HepG2 (cell line): ENCODE measurements around the gene KDM5A.

Experiments used
- NR2C2 ChIP-seq: sonication (generic); formaldehyde crosslinking; IDR thresholded peaks from 2 replicates; pipeline ENCODE4 v1.4.0; 2020; ENCODE audit warnings: missing genetic modification reagents, mild to moderate bottlenecking, moderate library complexity, borderline replicate concordance
- PAX8 ChIP-seq: sonication (generic); formaldehyde crosslinking; IDR thresholded peaks from 2 replicates; pipeline ENCODE4 v1.8.0; 2022; ENCODE audit warnings: mild to moderate bottlenecking, missing genetic modification reagents, borderline replicate concordance
- ZNF121 ChIP-seq: sonication (generic); formaldehyde crosslinking; IDR thresholded peaks from 2 replicates; pipeline ENCODE4 v1.5.0; 2020; ENCODE audit warnings: mild to moderate bottlenecking, missing genetic modification reagents
- ZNF558 ChIP-seq: sonication (generic); formaldehyde crosslinking; IDR thresholded peaks from 2 replicates; pipeline ENCODE4 v1.9.0; 2022; ENCODE audit warnings: mild to moderate bottlenecking, missing genetic modification reagents, borderline replicate concordance
- ZNF615 ChIP-seq: sonication (generic); formaldehyde crosslinking; IDR thresholded peaks from 2 replicates; pipeline ENCODE4 v1.5.0; 2020; ENCODE audit warnings: mild to moderate bottlenecking, missing genetic modification reagents, borderline replicate concordance
- TF ChIP-seq, protein P1 (sequence below): sonication (generic); formaldehyde crosslinking; IDR thresholded peaks from 2 replicates; pipeline ENCODE4 v1.5.0; 2020; ENCODE audit warnings: mild to moderate bottlenecking, missing genetic modification reagents, moderate library complexity
- TF ChIP-seq, protein P2 (sequence below): sonication (generic); formaldehyde crosslinking; IDR thresholded peaks from 2 replicates; pipeline ENCODE4 v1.5.1; 2020; ENCODE audit warnings: missing genetic modification reagents, mild to moderate bottlenecking, borderline replicate concordance

DNA sequence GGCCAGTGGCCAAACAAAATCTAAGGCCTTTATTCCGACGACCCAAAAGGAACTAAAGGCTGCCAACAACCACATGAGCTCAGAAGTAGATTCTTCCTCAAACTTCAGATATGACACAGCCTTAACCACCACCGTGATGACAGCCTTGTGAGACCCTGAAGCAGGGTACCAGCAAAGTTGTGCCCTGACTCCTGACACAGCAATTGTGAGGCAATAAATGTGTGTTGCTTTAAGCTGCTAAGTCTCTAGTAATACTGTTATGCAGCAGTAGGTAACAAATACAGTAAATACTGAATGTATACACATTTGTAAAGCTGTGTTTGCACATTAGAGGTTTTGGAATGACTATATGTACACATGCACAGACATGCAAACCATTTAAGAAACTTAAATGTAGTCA, 115.7 kb downstream of the KDM5A start:
- TF ChIP-seq, protein P1, sequence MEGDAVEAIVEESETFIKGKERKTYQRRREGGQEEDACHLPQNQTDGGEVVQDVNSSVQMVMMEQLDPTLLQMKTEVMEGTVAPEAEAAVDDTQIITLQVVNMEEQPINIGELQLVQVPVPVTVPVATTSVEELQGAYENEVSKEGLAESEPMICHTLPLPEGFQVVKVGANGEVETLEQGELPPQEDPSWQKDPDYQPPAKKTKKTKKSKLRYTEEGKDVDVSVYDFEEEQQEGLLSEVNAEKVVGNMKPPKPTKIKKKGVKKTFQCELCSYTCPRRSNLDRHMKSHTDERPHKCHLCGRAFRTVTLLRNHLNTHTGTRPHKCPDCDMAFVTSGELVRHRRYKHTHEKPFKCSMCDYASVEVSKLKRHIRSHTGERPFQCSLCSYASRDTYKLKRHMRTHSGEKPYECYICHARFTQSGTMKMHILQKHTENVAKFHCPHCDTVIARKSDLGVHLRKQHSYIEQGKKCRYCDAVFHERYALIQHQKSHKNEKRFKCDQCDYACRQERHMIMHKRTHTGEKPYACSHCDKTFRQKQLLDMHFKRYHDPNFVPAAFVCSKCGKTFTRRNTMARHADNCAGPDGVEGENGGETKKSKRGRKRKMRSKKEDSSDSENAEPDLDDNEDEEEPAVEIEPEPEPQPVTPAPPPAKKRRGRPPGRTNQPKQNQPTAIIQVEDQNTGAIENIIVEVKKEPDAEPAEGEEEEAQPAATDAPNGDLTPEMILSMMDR, result no peak
- TF ChIP-seq ZNF558 (CRISPR knock-in tag) (no peak), ZNF121 (CRISPR knock-in tag) (no peak), NR2C2 (CRISPR knock-in tag) (no peak), PAX8 (no peak), ZNF615 (CRISPR knock-in tag) (no peak)
- TF ChIP-seq, protein P2, sequence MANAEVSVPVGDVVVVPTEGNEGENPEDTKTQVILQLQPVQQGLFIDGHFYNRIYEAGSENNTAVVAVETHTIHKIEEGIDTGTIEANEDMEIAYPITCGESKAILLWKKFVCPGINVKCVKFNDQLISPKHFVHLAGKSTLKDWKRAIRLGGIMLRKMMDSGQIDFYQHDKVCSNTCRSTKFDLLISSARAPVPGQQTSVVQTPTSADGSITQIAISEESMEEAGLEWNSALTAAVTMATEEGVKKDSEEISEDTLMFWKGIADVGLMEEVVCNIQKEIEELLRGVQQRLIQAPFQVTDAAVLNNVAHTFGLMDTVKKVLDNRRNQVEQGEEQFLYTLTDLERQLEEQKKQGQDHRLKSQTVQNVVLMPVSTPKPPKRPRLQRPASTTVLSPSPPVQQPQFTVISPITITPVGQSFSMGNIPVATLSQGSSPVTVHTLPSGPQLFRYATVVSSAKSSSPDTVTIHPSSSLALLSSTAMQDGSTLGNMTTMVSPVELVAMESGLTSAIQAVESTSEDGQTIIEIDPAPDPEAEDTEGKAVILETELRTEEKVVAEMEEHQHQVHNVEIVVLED, result no peak
